ENCODE data around the gene ZNF652.
A peak's percentile ranks its signal among the peaks of the same experiment; 100 is the strongest.
"Not testable (repeated sequence)": the region's sequence is repeated elsewhere in the genome, so short reads cannot be mapped to it uniquely, and the experiment has no call there.

ZNF652 gene

GRCh38 chr17:49393491-49394255 is 31.6 kb upstream of the ZNF652 start:
- H3K4me3 ChIP-seq (ENCODE audit: low read length), result no peak overlapping the region
- no peak for TF ChIP-seq CTCF (IDR thresholded peaks at IDR 0.05; ENCODE audit: insufficient read depth, low read depth, low read length, missing control alignments)

GRCh38 chr17:49390548-49391324 is 28.7 kb upstream of the ZNF652 start:
- TF ChIP-seq CTCF (IDR thresholded peaks at IDR 0.05; ENCODE audit: insufficient read depth, low read depth, low read length, missing control alignments), result no peak
- DNase-seq (ENCODE audit: low read depth), result no peak
- no peak overlapping the region for H3K4me3 ChIP-seq (ENCODE audit: low read length)

More at GRCh38 chr17:49393491-49394255, 31.6 kb upstream of the ZNF652 start:
- DNase-seq (ENCODE audit: low read depth), result no peak

- not testable (repeated sequence) for H3K4me3 ChIP-seq (ENCODE audit: low read length)
- peak; percentile 54 for DNase-seq (ENCODE audit: low read depth)
Observed at GRCh38 chr17:49389514-49390347, 27.7 kb upstream of the ZNF652 start.

- TF ChIP-seq CTCF (IDR thresholded peaks at IDR 0.05; ENCODE audit: insufficient read depth, low read depth, low read length, missing control alignments), result no peak
- H3K4me3 ChIP-seq (ENCODE audit: low read length), result no peak overlapping the region
- no peak for DNase-seq (ENCODE audit: low read depth)
Observed at GRCh38 chr17:49388692-49389513, 26.9 kb upstream of the ZNF652 start.

GRCh38 chr17:49388290-49388640 is 26.2 kb upstream of the ZNF652 start:
- no peak overlapping the region for H3K4me3 ChIP-seq (ENCODE audit: low read length)
- no peak for TF ChIP-seq CTCF (IDR thresholded peaks at IDR 0.05; ENCODE audit: insufficient read depth, low read depth, low read length, missing control alignments)
- no peak for DNase-seq (ENCODE audit: low read depth)

GRCh38 chr17:49387498-49388289 is 25.6 kb upstream of the ZNF652 start:
- TF ChIP-seq CTCF (IDR thresholded peaks at IDR 0.05; ENCODE audit: insufficient read depth, low read depth, low read length, missing control alignments), result no peak
- H3K4me3 ChIP-seq (ENCODE audit: low read length), result no peak overlapping the region
- no peak for DNase-seq (ENCODE audit: low read depth)

Data from epithelial cell of esophagus (primary cell).